ENCODE data around the gene SFRP5.

The SFRP5 gene

DNA sequence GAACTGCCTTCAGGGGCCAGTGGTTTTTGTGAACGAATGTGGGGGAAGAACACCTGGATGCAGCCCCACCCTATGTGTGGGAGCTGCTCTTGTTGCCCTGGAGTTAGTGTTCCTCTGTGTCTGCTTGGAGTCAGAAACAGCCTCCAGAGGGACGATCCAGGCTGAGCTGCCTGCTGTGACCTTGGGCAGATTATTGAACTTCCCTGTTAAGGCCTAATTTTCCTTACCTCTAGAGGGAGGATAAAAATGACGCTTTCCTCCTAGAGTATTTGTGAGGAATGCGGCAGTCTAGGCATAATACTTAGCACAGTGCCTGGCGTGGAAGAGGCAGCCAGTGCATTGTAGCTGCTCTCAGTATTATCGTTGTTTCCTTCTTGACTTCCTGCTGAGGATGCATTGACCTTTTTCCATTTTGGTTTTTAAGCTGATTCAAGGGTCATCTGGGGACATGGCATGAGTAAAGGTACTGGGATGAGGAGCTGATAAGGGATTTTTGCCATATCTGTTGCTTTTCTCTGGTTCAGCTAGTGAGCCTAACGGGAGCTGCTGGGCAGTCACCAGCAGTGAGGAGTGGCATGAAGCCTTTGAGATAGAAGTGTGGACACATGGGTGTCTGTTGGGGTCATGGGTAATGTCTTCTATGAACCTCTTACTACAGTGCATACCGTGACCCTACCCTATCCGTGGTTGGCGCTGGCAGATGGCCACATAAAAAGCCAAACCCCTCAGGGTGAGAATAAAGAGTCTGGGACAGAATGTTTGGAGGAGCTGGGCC lies 28.4 kb downstream of the SFRP5 start:
- no peak for DNase-seq (ENCODE audit: low read depth)

GRCh38 chr10:97740613-97741012 lies 31.2 kb downstream of the SFRP5 start:
- no peak overlapping the region for H3K4me3 ChIP-seq (ENCODE audit: low read depth, low read length)

More for the DNA sequence above, 28.4 kb downstream of the SFRP5 start:
- no peak overlapping the region for H3K4me3 ChIP-seq (ENCODE audit: low read depth, low read length)

DNA sequence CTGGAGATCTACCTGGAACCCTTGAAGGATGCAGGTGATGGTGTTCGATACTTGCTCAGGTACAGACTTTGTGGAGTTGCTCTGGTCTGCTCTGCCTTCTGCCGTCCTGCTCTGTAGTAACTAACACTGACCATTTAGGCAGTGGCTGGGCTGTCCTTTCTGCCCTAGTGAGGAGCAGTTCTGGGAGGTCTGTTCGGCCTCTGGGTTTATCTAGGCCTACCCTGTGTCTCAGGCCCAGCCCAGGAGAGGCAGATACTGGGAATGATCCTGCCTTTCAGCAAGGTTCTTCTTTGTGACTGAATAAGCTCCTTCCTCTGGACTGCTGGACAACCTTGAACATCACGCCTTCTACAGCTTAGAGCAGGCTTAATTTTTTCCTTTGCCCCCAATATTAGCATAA lies 33.2 kb downstream of the SFRP5 start:
- DNase-seq (ENCODE audit: low read depth): no peak

More at GRCh38 chr10:97740613-97741012, 31.2 kb downstream of the SFRP5 start:
- DNase-seq (ENCODE audit: low read depth): no peak

DNA sequence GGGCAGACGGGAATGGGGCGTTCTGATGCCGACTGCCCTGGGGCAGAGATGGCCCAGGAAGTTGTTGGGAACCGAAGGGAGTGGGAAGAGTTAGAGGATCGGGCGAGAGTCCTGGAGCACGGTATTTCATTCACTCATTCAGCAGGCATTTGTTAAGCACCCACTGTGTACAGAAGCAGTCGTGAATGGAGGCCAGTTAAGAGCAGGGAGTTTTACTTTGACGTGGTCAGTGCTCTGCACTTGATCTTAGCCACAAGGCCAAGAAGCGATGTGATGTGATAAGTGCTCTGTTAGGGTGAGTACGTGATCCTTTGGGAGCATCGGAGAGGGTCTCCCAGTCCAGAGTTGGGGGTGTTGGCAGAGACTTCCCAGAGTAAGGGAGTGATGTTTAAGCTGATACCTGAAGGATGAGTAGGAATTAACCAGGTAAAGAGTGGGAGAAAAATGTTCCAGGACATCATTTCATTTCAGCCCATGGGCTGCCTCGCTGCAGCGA lies 34.0 kb downstream of the SFRP5 start:
- DNase-seq (ENCODE audit: low read depth): no peak

More for the DNA sequence above, 33.2 kb downstream of the SFRP5 start:
- no peak overlapping the region for H3K4me3 ChIP-seq (ENCODE audit: low read depth, low read length)

GRCh38 chr10:97736902-97737769 lies 34.7 kb downstream of the SFRP5 start, which contains the start of gene ZFYVE27:
ZFYVE27 (plus strand) TSS chr10:97737128; CDS start chr10:97738478, 1,350 bp downstream.
- peak; percentile 77 for DNase-seq (ENCODE audit: low read depth)
- peak within 1 kb of the TSS; percentile 88 for H3K4me3 ChIP-seq (ENCODE audit: low read depth, low read length)

More for the DNA sequence above, 34.0 kb downstream of the SFRP5 start:
- H3K4me3 ChIP-seq (ENCODE audit: low read depth, low read length): peak overlapping the region; percentile 88

GRCh38 chr10:97736403-97736901 lies 35.3 kb downstream of the SFRP5 start:
- no peak for DNase-seq (ENCODE audit: low read depth)
- peak overlapping the region; percentile 88 for H3K4me3 ChIP-seq (ENCODE audit: low read depth, low read length)

DNA sequence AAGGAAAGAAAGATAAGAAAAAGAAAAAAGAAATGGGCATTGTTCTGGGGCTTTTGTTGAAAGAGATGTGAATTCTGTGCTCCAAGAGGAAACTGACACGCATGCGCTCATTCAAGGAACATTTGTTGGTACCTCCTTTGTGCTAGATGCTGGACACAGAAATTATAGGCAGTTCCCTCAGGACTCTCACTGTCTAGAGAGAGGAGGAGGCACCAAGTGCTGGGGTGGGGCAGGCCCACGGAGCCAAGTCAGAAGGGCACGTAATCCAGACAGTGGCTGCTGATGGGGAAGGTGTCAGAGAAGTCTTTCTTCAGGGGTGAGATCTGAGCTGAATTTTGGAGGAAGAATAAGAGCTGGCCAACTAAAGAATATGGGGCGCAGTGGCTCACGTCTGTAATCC lies 37.8 kb downstream of the SFRP5 start:
- no peak overlapping the region for H3K4me3 ChIP-seq (ENCODE audit: low read depth, low read length)
- DNase-seq (ENCODE audit: low read depth): no peak

DNA sequence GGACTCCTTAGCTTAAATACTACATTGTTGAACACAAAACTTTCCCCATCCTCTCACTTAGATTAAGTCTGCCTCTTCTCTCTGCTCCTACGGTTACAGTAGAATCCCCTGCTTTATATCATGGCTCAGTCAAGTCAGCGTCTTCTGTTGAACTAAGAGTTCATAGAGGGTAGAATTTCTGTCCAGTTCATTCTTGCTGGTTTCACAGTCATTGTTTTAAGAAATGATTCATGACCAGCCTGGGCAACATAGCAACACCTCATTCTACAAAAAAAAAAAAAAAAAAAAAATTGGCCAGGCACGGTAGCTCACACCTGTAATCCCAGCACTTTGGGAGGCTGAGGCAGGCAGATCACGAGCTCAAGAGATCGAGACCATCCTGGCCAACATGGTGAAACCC lies 38.5 kb downstream of the SFRP5 start:
- no peak for DNase-seq (ENCODE audit: low read depth)
- no peak overlapping the region for H3K4me3 ChIP-seq (ENCODE audit: low read depth, low read length)

GRCh38 chr10:97732052-97732359 lies 39.8 kb downstream of the SFRP5 start:
- DNase-seq (ENCODE audit: low read depth): no peak
- H3K4me3 ChIP-seq (ENCODE audit: low read depth, low read length): no peak overlapping the region

GRCh38 chr10:97731346-97732051 lies 40.3 kb downstream of the SFRP5 start:
- peak; percentile 25 for DNase-seq (ENCODE audit: low read depth)
- no peak overlapping the region for H3K4me3 ChIP-seq (ENCODE audit: low read depth, low read length)

DNA sequence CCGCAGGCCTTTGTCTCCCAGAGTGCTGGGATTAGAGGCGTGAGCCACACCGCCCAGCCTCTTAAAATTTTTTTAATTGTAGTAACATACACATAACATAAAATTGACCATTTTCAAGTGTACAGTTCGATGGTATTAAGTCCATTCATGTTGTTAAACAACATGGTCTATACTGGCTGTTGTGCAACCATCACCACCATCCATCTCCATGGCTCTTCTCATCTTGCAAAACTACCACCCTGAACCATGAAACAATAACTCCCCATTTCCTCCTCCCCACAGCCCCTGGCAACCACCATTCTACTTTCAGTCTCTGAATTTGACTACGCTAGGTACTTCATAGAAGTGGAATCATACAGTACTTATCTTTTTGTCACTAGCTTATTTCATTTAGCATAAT lies 42.8 kb downstream of the SFRP5 start:
- no peak for DNase-seq (ENCODE audit: low read depth)

GRCh38 chr10:97726636-97727178 lies 45.1 kb downstream of the SFRP5 start:
- H3K4me3 ChIP-seq (ENCODE audit: low read depth, low read length): peak overlapping the region; percentile 40
- peak; percentile 76 for DNase-seq (ENCODE audit: low read depth)

More for the DNA sequence above, 42.8 kb downstream of the SFRP5 start:
- no peak overlapping the region for H3K4me3 ChIP-seq (ENCODE audit: low read depth, low read length)

GRCh38 chr10:97724341-97724941 lies 47.4 kb downstream of the SFRP5 start:
- no peak overlapping the region for H3K4me3 ChIP-seq (ENCODE audit: low read depth, low read length)
- DNase-seq (ENCODE audit: low read depth): peak; percentile 53

- no peak overlapping the region for H3K4me3 ChIP-seq (ENCODE audit: low read depth, low read length)
- DNase-seq (ENCODE audit: low read depth): no peak
These were observed 48.8 kb downstream of the SFRP5 start for GRCh38 chr10:97723001-97723400.

GRCh38 chr10:97721871-97722780 lies 49.7 kb downstream of the SFRP5 start:
- H3K4me3 ChIP-seq (ENCODE audit: low read depth, low read length): no peak overlapping the region
- no peak for DNase-seq (ENCODE audit: low read depth)

GRCh38 chr10:97719602-97720001 lies 52.2 kb downstream of the SFRP5 start:
- no peak for DNase-seq (ENCODE audit: low read depth)
- H3K4me3 ChIP-seq (ENCODE audit: low read depth, low read length): no peak overlapping the region

DNA sequence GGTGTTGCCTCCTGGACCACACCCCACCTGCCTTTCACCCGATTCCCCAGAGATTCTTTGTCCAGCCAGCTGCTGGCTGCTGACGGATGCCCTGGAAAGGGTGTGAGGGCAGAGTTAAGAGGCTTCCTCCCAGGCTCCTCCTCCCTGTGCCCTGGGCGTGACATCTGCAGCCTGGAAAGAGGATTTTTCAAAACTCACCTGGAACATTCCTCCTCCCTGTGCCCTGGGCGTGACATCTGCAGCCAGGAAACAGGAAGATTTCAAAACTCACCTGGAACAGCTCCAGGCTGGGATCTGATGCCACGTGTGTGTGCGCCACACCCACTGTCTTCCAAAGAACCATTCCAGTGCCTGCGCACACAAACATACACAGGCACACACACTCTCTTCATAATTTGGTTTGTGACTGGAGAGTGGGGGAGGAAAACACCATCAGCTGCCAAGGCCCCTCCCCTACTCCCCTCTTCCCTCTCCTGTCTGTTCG lies 53.1 kb downstream of the SFRP5 start:
- no peak overlapping the region for H3K4me3 ChIP-seq (ENCODE audit: low read depth, low read length)
- DNase-seq (ENCODE audit: low read depth): no peak

- DNase-seq (ENCODE audit: low read depth): no peak
- H3K4me3 ChIP-seq (ENCODE audit: low read depth, low read length): no peak overlapping the region
These were observed 53.6 kb downstream of the SFRP5 start for GRCh38 chr10:97718178-97718577.

All from skeletal muscle cell (primary cell).